RPMI8226 (cell line): ENCODE data around the gene LRRC63.
"Not testable (repeated sequence)": the region's sequence is repeated elsewhere in the genome, so short reads cannot be mapped to it uniquely, and the experiment has no call there.

ENCODE experiments used
- DNase-seq: peaks from one replicate; pipeline ENCODE4 v3.0.0-alpha.2; 2015

Gene LRRC63

GRCh38 chr13:46181840-46182490, 29.8 kb upstream of the LRRC63 start, which contains the start of gene LCP1:
Gene LCP1 (minus strand): TSS chr13:46182177. CDS start chr13:46159662, 22,515 bp downstream.
- DNase-seq, result peak; percentile 88

DNA sequence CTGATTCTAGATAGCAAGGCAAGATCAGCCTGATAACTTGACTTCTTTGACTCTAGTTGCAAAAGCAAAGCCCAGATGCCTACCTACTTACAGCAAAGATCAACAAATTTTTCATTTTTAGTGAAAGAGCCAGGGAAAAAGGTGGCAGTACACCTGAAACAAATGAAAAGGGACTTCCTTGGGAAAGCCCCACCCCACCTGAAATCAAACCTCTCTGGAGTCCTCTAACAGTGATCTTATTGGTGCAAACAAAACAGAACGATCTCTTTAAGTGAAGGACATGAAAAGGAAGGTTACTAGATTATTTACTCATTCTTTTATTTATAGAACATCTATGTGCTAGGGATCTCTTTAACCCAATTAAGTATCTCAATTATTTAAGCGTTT, 29.2 kb upstream of the LRRC63 start:
- DNase-seq, result no peak

GRCh38 chr13:46183018-46183946, 28.4 kb upstream of the LRRC63 start:
- DNase-seq, result no peak

DNA sequence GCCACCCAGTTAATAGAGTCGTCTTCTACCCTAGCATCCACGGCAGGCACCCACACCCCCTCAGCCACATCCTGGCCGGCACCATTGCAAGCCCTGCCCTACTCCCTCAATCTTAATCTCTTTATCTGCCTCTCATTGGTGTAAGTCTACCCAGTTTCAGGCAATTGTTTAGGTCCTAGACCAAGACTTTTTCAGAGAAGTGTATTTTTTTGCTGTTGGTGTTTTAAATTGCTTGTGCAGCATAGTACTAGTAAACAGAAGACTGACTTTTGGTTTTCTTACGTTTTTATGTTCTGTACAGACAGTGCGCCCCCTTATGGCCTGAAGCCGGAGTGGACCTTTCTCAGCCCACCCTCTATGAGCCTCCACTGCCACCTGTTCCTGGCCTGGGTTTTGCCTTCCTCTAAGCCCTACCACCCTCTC, 27.4 kb upstream of the LRRC63 start:
- peak; percentile 77 for DNase-seq

DNA sequence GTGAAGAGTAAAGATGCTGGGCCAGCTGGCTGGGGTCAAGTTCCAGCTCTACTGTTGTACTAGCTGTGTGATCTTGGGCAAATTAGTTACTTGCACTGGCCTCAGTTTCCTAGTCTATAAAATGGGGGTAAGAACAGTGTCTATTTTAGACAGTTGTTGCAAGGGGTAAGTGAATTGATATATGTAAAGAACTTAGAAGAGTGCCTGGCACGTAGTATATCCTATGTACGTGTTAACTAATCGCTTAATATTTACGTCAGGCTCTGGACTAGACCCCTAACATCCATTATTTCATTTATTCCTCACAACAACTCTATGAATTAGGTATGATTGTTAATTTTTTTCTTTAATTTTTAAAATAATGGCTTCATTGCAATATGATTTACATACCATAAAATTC, 26.1 kb upstream of the LRRC63 start:
- no peak for DNase-seq

DNA sequence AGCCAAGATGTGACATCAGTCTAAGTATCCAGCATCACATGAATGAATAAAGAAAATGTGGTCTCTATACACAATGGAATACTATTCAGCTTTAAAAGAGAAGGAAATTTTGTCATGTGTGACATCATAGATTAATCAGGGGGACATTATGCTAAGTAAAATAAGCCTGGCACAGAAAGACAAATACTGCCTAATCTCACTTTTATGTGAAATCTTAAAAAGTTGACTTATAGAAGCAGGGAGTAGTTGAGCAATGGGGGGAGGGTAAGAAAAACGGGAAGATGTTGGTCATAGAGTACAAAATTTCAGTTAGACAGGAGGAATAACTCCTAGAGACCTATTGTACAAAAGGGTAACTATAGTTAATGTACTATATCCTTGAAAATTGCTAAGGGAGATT, 19.3 kb upstream of the LRRC63 start:
- DNase-seq, result no peak

DNA sequence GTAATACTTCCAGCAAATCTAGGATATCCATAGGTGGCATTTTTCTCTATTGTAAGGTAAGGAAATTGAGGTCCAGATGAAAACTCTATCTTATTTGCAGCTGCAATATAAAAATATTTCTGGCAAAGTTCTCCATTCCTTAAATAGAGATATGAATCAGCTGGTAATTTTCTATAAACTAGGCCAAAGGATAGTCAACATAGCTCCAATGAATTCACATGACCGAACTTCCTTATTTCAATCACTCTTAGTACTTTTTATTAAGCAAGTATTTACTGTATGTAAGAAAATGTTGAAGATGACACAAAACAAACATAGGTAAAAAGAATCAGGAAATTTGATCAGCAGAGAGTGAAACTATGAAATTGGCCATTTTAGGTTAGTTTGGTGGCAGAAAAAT, 16.7 kb upstream of the LRRC63 start:
- DNase-seq, result no peak

DNA sequence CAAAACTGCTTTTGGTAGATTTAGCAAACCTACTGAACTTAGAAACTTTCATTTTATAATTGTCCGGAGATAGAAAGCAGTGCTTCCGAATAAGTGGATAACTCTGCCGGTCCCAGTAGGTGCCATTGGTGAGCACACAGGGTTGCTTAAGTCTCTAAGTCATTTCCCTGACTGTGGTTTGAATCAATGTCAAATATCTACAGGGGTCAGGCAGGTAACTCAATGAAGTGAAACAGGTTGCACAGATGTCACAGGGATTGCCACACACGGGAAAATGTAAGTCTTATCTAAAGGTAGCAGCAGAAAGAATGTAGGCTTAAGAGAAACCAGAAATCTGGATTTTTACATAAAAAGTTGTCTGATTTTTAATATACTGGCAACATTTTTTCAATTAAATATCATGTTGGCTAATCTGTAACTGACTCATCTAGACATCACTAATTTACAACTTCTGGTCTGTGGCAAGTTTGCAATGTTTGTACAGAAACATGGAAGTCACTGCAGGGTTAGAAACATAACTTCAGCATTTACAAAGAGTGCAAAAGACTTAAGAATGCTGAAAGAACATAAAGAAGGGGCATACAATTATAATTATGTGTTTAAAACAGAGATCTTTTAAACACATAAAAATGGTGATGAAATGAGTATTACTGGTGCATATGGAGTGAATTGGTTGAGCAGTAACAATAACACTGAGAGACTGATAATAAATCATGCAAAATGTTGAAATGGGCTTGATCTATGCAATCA, 14.3 kb upstream of the LRRC63 start:
- no peak for DNase-seq

DNA sequence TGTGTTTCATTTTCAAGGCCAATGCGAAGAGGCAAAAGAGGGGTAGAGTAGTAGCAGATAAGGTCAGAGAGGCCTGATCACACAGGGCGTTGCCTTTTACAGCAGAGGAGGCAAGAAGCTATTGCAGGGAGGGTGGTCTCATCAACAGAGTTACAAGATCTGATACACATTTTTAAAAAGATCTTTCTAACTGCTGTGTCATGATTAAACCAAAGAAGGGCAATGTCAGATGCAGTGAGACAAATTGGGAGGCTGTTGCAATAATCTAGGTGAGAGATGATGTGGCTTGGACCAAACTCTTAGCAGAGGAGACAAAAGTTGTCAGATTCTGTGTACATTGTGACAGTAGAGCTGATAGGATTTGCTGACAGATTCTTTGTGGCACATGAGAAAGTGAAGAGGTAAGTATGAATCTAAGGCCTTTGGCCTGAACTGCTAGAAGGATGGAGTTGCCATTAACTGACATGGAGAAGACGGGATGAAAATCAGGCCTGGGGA, 13.0 kb upstream of the LRRC63 start:
- DNase-seq, result no peak

- peak; percentile 28 for DNase-seq
Observed at GRCh38 chr13:46202188-46202795, 9.4 kb upstream of the LRRC63 start.

GRCh38 chr13:46202966-46203365, 8.8 kb upstream of the LRRC63 start:
- no peak for DNase-seq

DNA sequence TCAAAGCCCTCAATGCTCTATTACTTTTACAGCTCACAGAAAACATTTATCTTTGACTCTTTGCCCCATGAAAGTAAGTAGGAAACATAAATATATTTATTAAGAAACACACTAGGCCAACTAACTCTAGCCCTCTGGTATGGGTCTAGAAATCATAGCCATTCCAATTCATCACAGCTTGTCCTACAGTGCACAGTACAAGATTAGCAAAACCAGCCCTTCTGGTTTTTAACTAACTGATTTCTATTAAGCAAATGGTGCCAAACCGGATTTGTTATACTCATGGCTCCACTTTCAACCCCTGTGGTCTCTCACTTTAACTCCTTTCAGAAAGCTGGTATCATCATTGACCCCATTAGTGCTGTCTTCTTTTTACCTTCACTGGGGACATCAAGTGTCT, 5.6 kb upstream of the LRRC63 start:
- DNase-seq, result no peak

DNA sequence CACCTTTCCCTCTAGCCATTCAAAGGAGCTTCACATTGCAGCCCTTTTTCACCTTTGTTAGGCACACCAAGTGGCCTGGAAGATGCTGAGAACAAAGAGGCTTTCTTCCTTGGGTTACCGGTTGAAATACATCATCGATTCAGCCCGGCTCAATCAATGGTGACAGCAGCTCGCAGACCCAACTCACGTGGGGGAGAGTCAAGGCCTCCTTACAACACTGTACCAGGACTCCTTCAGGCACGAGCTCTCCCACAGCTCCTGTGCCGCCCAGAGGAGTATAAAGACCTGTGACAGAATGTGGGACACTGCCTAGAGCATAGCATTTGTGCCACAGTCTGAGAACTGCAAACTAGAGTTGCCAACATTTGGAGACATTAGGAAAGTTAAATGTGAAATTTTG, 3.9 kb upstream of the LRRC63 start:
- DNase-seq, result no peak

DNA sequence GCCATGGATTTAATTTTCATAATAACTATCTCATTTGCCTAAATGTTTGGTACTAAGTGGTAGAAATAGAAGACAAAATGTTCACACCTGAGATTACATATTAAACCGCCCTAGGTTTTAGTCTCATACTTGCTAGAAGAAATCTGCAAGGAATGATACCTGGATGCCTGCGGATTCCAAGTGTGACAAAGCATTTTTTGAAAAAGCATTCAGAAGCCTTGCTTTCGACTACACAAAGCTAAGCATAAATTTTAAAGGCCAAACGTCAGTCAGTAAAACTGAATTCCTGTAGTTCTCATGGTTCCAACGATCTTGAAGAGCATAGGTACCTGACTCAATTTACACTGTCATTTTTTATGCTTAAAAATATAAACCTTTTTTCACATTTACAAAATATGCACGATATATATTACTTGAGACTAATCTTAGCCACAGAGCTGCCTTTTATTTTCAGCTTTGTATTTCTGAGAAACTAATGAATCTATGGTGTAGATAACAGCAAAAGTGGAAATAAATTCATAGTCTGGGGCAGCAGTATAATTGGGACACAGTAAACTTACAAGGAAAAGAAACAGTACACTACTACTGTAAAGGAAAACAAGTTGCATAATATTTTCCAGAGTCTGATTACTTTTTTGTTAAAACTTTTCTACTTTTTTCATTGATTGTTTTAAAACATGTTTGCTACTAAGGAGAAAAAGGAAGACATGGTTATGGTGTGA, 1.2 kb upstream of the LRRC63 start:
- DNase-seq, result no peak

- peak; percentile 21 for DNase-seq
Observed at GRCh38 chr13:46211116-46211482, 629 bp upstream of the LRRC63 start.

- no peak for DNase-seq
Observed at GRCh38 chr13:46213242-46213641, 1.5 kb downstream of the LRRC63 start.

DNA sequence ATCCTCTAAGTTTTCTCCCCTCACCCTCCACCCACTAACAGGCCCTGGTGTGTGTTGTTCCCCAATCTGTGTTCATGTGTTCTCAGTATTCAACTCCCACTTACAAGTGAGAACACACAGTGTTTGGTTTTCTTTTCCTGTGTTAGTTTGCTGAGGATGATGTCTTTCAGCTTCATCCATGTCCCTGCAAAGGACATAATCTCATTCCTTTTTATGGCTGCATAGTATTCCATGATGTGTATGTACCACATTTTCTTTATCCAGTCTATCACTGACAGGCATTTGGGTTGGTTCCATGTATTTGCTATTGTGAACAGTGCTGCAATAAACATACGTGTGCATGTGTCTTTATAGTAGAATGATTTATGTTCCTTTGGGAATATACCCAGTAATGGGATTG, 3.0 kb downstream of the LRRC63 start:
- DNase-seq, result not testable (repeated sequence)

GRCh38 chr13:46220234-46220633, 8.5 kb downstream of the LRRC63 start:
- DNase-seq, result peak; percentile 85

DNA sequence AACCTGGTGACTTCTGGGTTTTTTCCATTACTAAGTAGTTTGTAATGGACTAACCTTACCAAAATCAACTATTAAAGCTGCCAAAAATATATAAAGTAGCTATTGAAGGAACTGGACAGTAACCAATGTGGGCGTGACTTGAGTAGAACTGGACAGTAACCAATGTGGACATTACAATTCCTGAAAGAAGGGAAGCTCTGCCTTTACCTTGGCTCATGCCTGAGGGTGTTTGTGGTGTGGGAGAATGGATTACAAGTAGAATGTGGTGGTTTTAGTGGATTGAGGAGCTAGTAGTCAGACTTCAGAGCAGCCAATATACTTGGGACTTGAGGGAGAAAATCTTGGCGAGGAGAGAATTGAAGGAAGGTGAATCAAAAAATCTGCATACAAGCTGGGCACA, 17.5 kb downstream of the LRRC63 start:
- no peak for DNase-seq

GRCh38 chr13:46232281-46232680, 20.6 kb downstream of the LRRC63 start:
- DNase-seq, result no peak

DNA sequence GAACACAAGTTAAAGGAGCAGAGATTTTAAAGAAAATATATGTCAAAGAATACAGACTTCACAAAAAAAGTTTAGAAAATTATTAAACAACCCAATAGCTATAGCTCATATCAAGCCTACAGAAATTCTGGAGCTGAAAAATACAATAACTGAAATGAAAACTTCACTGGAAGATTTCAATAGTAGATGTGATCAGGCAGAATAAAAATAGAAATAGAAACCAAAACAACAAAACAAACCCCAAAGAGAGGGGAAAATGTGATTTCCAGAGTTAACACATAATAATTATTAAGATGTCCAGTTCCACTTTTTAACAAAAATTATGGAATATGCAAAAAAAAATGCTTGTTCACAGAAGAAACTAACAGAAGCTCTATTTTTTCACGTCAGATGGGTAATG, 23.6 kb downstream of the LRRC63 start:
- DNase-seq, result no peak

DNA sequence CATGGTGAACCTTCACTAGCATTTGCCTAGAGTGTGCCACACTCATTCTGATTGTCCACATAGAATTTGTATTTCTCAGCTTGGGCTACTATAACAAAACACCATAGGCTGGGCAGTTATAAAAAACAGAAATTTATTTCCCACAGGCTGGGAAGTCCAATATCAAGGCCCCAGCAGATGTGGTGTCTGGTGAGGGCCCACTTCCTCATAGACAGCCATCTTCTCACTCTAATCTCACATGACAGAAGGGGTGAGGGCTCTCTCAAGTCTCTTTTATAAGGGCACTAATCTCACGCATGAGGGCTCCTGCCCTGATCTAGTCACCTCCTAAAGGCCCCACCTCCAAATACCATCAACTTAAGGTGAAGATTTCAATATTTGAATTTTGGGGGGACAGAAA, 53.6 kb downstream of the LRRC63 start:
- no peak for DNase-seq
